Panc1 (cell line): ENCODE measurements around the gene NDUFAF2. TPM values are rescaled to one million over a fixed set of nuclear protein-coding genes. Genes with fewer than 3 reads are reported as not detected.

Source experiments
- ATAC-seq: fragments of 200-7000 bp; cut with Tn5 transposase; 2 replicates; pipeline ENCODE4 v1.9.1; 2020; ENCODE audit warnings: mild to moderate bottlenecking, moderate library complexity
- BruUV-seq: library from RNA; stranded (reverse); fragments of 400-500 nt; replicated peaks from 2 replicates; lab custom pipeline; 2021; lab: Mats Ljungman, UMichigan
- CTCF ChIA-PET: fragments of 300-600 bp; sonication (Branson Sonifier 250); formaldehyde crosslinking; loops from one replicate; lab custom pipeline; 2022; ENCODE audit warnings: antibody characterized with exemption; lab: Charles Lee
- POLR2A ChIA-PET: fragments of 300-600 bp; sonication (Branson Sonifier 250); formaldehyde crosslinking; loops from one replicate; lab custom pipeline; 2022; ENCODE audit warnings: antibody characterized with exemption; lab: Charles Lee
- DNase-seq: peaks from one replicate; pipeline ENCODE4 v3.0.0-alpha.2; 2010; ENCODE audit warnings: low read depth, low spot score
- H3K27ac ChIP-seq: 2 replicates; pipeline ENCODE4 v1.5.1; 2011; ENCODE audit warnings: mild to moderate bottlenecking, low read length, inconsistent platforms
- H3K27me3 ChIP-seq: fragments of 200-500 bp; sonication (Bioruptor generic); 2 replicates; pipeline ENCODE4 v1.6.0; 2014; ENCODE audit warnings: low read length, inconsistent platforms; ENCODE audit not compliant: control insufficient read depth, insufficient read depth
- H3K36me3 ChIP-seq: fragments of 200-500 bp; sonication (Bioruptor generic); 2 replicates; pipeline ENCODE4 v1.5.1; 2014; ENCODE audit warnings: inconsistent platforms, mild to moderate bottlenecking, low read length, moderate library complexity; ENCODE audit not compliant: control insufficient read depth, insufficient read depth
- H3K4me1 ChIP-seq: 2 replicates; pipeline ENCODE4 v1.5.1; 2011; ENCODE audit warnings: inconsistent platforms, mild to moderate bottlenecking, low read length, moderate library complexity; ENCODE audit not compliant: control insufficient read depth, insufficient read depth
- H3K4me3 ChIP-seq, 2 experiments: 2 replicates each; pipeline ENCODE4 v1.5.1; 2011 to 2012; ENCODE audit warnings: low read depth in 2 of 2, low read length in 2 of 2, mild to moderate bottlenecking in 2 of 2, inconsistent platforms in 1 of 2, moderate library complexity in 1 of 2
- H3K9me3 ChIP-seq: fragments of 200-500 bp; sonication (Bioruptor generic); 2 replicates; pipeline ENCODE4 v1.5.1; 2014; ENCODE audit warnings: low read depth, mild to moderate bottlenecking, inconsistent platforms, low read length, moderate library complexity; ENCODE audit not compliant: control insufficient read depth, insufficient read depth
- POLR2AphosphoS5 ChIP-seq: IDR thresholded peaks from 2 replicates; pipeline ENCODE4 v1.6.1; 2012; ENCODE audit warnings: mild to moderate bottlenecking, low read depth, low read length, moderate library complexity
- SIN3A ChIP-seq: IDR thresholded peaks from 2 replicates; pipeline ENCODE4 v1.6.1; 2012; ENCODE audit warnings: low read depth, mild to moderate bottlenecking, low read length, moderate library complexity, borderline replicate concordance; ENCODE audit not compliant: insufficient read depth
- TCF7L2 ChIP-seq: IDR thresholded peaks from 2 replicates; pipeline ENCODE4 v1.6.1; 2011; ENCODE audit warnings: mild to moderate bottlenecking, low read depth, low read length, inconsistent platforms
- in situ Hi-C: cut with HindIII; loops from 2 replicates; pipeline ENCODE4 v1.10.0; 2016; ENCODE audit warnings: low sequenced_read_pairs, low pct_unique_long_range_greater_than_20kb
- intact Hi-C: fragments of 100-400 bp; cut with micrococcal nuclease; formaldehyde crosslinking; loops from one replicate; pipeline ENCODE4 v1.10.0; 2022; ENCODE audit not compliant: unreplicated experiment
- total RNA-seq: library from RNA; stranded (reverse); gene quantifications from one replicate; pipeline ENCODE4 v1.2.1, GENCODE V29; 2021; ENCODE audit not compliant: unreplicated experiment
- TF ChIP-seq, protein P1 (sequence below): fragments of 450-650 bp; IDR thresholded peaks from 2 replicates; pipeline ENCODE4 v1.5.1; 2017; ENCODE audit warnings: mild to moderate bottlenecking
- TF ChIP-seq, protein P2 (sequence below), 2 experiments: IDR thresholded peaks; 2 replicates each; pipeline ENCODE4 v1.6.1; 2011 to 2012; ENCODE audit warnings: low read depth in 2 of 2, control low read depth in 1 of 2, low read length in 1 of 2, mild to moderate bottlenecking in 1 of 2, moderate library complexity in 1 of 2; ENCODE audit not compliant: insufficient read depth in 1 of 2

Gene NDUFAF2
- total RNA-seq, 1 experiment from 2014 or later = 41.6 TPM

DNA sequence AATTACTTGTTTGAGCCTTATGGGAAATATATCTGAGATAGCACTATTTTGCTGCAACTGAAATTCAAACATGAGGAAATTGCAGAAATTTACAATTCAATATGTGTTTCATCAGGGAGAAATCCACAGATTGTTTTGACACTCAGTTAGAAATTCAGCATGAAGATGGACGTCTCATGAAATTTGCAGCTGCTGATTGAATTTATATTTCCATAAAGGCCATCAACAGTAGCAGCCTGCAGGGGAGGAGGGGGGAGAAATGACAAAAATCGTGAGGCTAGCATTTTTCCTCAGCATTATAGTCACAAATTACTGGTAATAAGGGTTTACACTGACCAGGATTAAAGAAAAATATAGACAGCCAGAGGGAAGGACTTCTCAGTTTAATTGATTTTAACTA, 81.0 kb downstream of the NDUFAF2 start:
- ChIA-PET POLR2A (no interaction called here), CTCF (no interaction called here)
- Histone ChIP-seq H3K4me3 (no peak overlapping the region), H3K4me1 (no peaks in the 10 kb centered on the region), H3K27me3 (no peaks in the 10 kb centered on the region), H3K36me3 (no peaks in the 10 kb centered on the region), H3K9me3 (no peaks in the 10 kb centered on the region), H3K27ac (no peak overlapping the region)
- TF ChIP-seq POLR2AphosphoS5 (no peak), TCF7L2 (no peak), SIN3A (no peak)
- TF ChIP-seq, protein P1, sequence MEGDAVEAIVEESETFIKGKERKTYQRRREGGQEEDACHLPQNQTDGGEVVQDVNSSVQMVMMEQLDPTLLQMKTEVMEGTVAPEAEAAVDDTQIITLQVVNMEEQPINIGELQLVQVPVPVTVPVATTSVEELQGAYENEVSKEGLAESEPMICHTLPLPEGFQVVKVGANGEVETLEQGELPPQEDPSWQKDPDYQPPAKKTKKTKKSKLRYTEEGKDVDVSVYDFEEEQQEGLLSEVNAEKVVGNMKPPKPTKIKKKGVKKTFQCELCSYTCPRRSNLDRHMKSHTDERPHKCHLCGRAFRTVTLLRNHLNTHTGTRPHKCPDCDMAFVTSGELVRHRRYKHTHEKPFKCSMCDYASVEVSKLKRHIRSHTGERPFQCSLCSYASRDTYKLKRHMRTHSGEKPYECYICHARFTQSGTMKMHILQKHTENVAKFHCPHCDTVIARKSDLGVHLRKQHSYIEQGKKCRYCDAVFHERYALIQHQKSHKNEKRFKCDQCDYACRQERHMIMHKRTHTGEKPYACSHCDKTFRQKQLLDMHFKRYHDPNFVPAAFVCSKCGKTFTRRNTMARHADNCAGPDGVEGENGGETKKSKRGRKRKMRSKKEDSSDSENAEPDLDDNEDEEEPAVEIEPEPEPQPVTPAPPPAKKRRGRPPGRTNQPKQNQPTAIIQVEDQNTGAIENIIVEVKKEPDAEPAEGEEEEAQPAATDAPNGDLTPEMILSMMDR = no peak
- TF ChIP-seq, protein P2, sequence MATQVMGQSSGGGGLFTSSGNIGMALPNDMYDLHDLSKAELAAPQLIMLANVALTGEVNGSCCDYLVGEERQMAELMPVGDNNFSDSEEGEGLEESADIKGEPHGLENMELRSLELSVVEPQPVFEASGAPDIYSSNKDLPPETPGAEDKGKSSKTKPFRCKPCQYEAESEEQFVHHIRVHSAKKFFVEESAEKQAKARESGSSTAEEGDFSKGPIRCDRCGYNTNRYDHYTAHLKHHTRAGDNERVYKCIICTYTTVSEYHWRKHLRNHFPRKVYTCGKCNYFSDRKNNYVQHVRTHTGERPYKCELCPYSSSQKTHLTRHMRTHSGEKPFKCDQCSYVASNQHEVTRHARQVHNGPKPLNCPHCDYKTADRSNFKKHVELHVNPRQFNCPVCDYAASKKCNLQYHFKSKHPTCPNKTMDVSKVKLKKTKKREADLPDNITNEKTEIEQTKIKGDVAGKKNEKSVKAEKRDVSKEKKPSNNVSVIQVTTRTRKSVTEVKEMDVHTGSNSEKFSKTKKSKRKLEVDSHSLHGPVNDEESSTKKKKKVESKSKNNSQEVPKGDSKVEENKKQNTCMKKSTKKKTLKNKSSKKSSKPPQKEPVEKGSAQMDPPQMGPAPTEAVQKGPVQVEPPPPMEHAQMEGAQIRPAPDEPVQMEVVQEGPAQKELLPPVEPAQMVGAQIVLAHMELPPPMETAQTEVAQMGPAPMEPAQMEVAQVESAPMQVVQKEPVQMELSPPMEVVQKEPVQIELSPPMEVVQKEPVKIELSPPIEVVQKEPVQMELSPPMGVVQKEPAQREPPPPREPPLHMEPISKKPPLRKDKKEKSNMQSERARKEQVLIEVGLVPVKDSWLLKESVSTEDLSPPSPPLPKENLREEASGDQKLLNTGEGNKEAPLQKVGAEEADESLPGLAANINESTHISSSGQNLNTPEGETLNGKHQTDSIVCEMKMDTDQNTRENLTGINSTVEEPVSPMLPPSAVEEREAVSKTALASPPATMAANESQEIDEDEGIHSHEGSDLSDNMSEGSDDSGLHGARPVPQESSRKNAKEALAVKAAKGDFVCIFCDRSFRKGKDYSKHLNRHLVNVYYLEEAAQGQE (IDR thresholded peaks at IDR 0.05; ENCODE audit: insufficient read depth in 1 of 2, low read depth in 2 of 2, low read length in 1 of 2) = no peak
- BruUV-seq = no TSS peak
- ATAC-seq (no peak), DNase-seq (no peak)
- in situ Hi-C loops (no loop called here), intact Hi-C loops (no loop called here)

DNA sequence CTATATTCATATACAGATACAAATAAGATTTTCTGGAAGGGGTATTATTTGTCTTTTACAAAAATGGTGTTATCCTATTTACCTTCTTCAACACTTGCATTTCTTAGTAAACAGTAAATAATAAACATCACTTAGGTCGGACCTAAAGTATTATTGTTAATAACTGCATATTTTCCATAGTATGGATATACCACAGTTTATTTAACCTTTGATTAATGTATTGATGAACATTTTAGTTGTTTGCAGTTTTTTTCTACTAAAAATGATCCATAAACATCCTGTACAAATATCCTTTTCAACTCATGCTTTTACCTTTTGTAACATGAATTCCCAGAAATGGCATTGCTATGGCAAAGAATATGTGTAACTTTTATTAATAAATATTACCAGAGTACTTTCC, 83.4 kb downstream of the NDUFAF2 start:
- DNase-seq (no peak), ATAC-seq (no peak)
- ChIA-PET CTCF (no interaction called here), POLR2A (no interaction called here)
- H3K27me3 ChIP-seq = no peaks in the 10 kb centered on the region
- TF ChIP-seq, protein P2 (IDR thresholded peaks at IDR 0.05; ENCODE audit: insufficient read depth in 1 of 2, low read depth in 2 of 2, low read length in 1 of 2) = no peak
- TF ChIP-seq POLR2AphosphoS5 (no peak), SIN3A (no peak), TCF7L2 (no peak)
- TF ChIP-seq, protein P1 = no peak
- no peaks in the 10 kb centered on the region for H3K4me1 ChIP-seq
- intact Hi-C loops = no loop called here
- no peak overlapping the region for H3K4me3 ChIP-seq
- in situ Hi-C loops = no loop called here
- no peaks in the 10 kb centered on the region for H3K9me3 ChIP-seq
- no peaks in the 10 kb centered on the region for H3K36me3 ChIP-seq
- BruUV-seq = no TSS peak
- no peak overlapping the region for H3K27ac ChIP-seq
